Measurements from ENCODE around the gene CACNA2D2. TPM values are rescaled to one million over a fixed set of nuclear protein-coding genes. Genes with fewer than 3 reads are reported as not detected.

The CACNA2D2 gene
- total and polyA plus RNA-seq, 2 of the 8 experiments (the other 6 are each of a cell fraction or from before 2014, with no cell fraction given): 14.1 to 25.0 TPM

DNA sequence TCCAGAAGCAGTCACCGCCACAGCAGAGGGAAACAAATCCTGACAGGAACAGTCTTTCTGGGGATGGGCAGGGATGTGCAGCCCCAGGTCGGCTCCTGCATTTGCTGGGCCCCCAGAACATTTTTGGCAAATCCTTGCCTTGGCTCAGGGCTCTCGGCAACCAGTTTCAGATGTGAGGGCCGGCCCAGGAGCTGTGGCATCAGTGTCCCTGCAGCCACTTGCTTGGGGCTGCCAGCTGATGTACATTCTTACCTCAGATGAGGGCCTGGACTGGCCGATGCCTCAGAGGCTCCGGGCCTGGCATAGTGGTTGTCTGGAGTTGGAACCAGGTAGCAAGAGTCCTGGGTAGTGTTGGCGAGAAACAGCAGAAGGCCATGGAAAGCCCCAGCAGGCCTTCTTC is 148.6 kb downstream of the CACNA2D2 start:
- H3K4me1 ChIP-seq (replicated peaks in 1 of 4; ENCODE audit: control insufficient read depth in 3 of 4, insufficient read depth in 4 of 4, low read length in 3 of 4): peaks cover 0 to 23% (median 15%) of the 10 kb centered on the region in 4 experiments; a peak in 6 of 7 replicates
- H3K36me3 ChIP-seq (ENCODE audit: control insufficient read depth in 2 of 4, insufficient read depth in 4 of 4, low read length in 3 of 4): peaks cover 3 to 10% (median 5%) of the 10 kb centered on the region in 4 experiments; a peak in 5 of 8 replicates
- TF ChIP-seq HDAC2 (IDR thresholded peaks at IDR 0.05; ENCODE audit: borderline replicate concordance in 1 of 2, low read depth in 2 of 2, low read length in 2 of 2): no peak
- no peak for TF ChIP-seq RBBP5 (IDR thresholded peaks at IDR 0.05; ENCODE audit: borderline replicate concordance, low read depth, low read length)
- TF ChIP-seq RXRA (IDR thresholded peaks at IDR 0.05; ENCODE audit: insufficient read depth, low read depth, low read length): no peak
- TF ChIP-seq POLR2AphosphoS5 (IDR thresholded peaks at IDR 0.05; ENCODE audit: low read depth, low read length): no peak
- TF ChIP-seq ATF2 (IDR thresholded peaks at IDR 0.05; ENCODE audit: low read length): no peak
- POLR2A ChIA-PET (ENCODE audit: partially characterized antibody): interaction anchor here (0.9 to 3.3 kb wide), 5 partner anchors 10 to 277 kb away, joined by 3 to 16 read pairs (median 3); partner anchors contain the start of gene TUSC2
- no peak overlapping the region for H2AK5ac ChIP-seq (ENCODE audit: low read depth, low read length)
- no peak overlapping the region for H3K4me2 ChIP-seq (ENCODE audit: insufficient read depth in 1 of 2, low read depth in 2 of 2, low read length in 2 of 2)
- H3K27ac ChIP-seq (ENCODE audit: low read depth, low read length): no peak overlapping the region
- H3K18ac ChIP-seq (ENCODE audit: extremely low read depth, low read length): no peak overlapping the region
- H3K56ac ChIP-seq (replicated peaks; ENCODE audit: insufficient read length, low read depth, low read length): no peak overlapping the region
- no peak overlapping the region for H4K5ac ChIP-seq (ENCODE audit: insufficient read length, low read depth, low read length)
- peaks cover 0 to 26% of the 10 kb centered on the region in 2 experiments; a peak in 2 of 4 replicates for H3K79me2 ChIP-seq (ENCODE audit: control insufficient read depth in 1 of 2, insufficient read depth in 2 of 2, low read length in 2 of 2)
- no peak overlapping the region for H3K23ac ChIP-seq (ENCODE audit: insufficient read length)
- no peak overlapping the region for H2BK5ac ChIP-seq (ENCODE audit: low read depth, low read length)
- H3K23me2 ChIP-seq (ENCODE audit: low read depth, low read length): peaks cover 20% of the 10 kb centered on the region
- FAIRE-seq: no peak
- H4K91ac ChIP-seq (replicated peaks; ENCODE audit: insufficient read length, low read length): no peak overlapping the region
- no peak overlapping the region for H3K9ac ChIP-seq (replicated peaks in 1 of 4; ENCODE audit: extremely low read depth in 1 of 4, low read depth in 3 of 4, low read length in 3 of 4)
- H3K14ac ChIP-seq (ENCODE audit: insufficient read length): no peak overlapping the region
- no peaks in the 10 kb centered on the region; a peak in 1 of 7 replicates for H3K27me3 ChIP-seq (replicated peaks in 1 of 4; ENCODE audit: control insufficient read depth in 3 of 4, extremely low read depth in 1 of 4, insufficient read depth in 3 of 4, low read length in 3 of 4)
- CTCF ChIA-PET (ENCODE audit: partially characterized antibody): interaction anchor here (0.6 to 13.4 kb wide), 9 partner anchors 10 to 260 kb away, joined by 3 to 136 read pairs (median 5); partner anchors contain the start of genes CISH and ZMYND10
- peaks cover 16% of the 10 kb centered on the region for H3K79me1 ChIP-seq (ENCODE audit: low read depth, low read length)
- no peak overlapping the region for H2BK120ac ChIP-seq (replicated peaks; ENCODE audit: low read depth, low read length)
- H2AFZ ChIP-seq (ENCODE audit: low read length): no peak overlapping the region
- 89% methylated on average over 7 of the region's 7 CpGs; no CpG with 5 or more reads in 1 of the 2 experiments for WGBS, 2 experiments (ENCODE audit: extremely low coverage in 1 of 2, insufficient coverage in 1 of 2, insufficient read length in 1 of 2, insufficient replicate concordance in 2 of 2, low coverage in 1 of 2, low lambda C conversion rate in 2 of 2, missing lambda C conversion rate in 1 of 2)
- no peak overlapping the region for H3K4me3 ChIP-seq (ENCODE audit: extremely low read depth in 1 of 4, insufficient read depth in 2 of 4, low read depth in 3 of 4, low read length in 4 of 4)
- no peaks in the 10 kb centered on the region for H3K9me3 ChIP-seq (ENCODE audit: insufficient read depth in 2 of 2, low read depth in 1 of 2, low read length in 1 of 2)
- H2BK12ac ChIP-seq (ENCODE audit: low read depth, low read length): no peak overlapping the region
- no peak overlapping the region for H4K8ac ChIP-seq (ENCODE audit: extremely low read depth, insufficient read depth, low read length)
- no peak overlapping the region for H3K4ac ChIP-seq (replicated peaks; ENCODE audit: insufficient read length, low read depth, low read length)
- DNase-seq (ENCODE audit: low read depth in 1 of 2, low spot score in 2 of 2): no peak
- peaks cover 9 to 22% of the 10 kb centered on the region in 2 experiments for H4K20me1 ChIP-seq (replicated peaks in 1 of 2; ENCODE audit: control insufficient read depth in 1 of 2, insufficient read depth in 2 of 2, low read length in 2 of 2)
- H2BK15ac ChIP-seq (ENCODE audit: low read length): no peak overlapping the region
- H2BK20ac ChIP-seq (ENCODE audit: low read length): no peak overlapping the region

Measured in H1 (cell line).